ENCODE data around the gene DMC1. TPM values are rescaled to one million over a fixed set of nuclear protein-coding genes. Genes with fewer than 3 reads are reported as not detected.

Gene DMC1
- total and polyA plus RNA-seq, 4 donors: 0.24 to 2.7 (median 1.8) TPM

GRCh38 chr22:38524429-38524828 is 45.6 kb downstream of the DMC1 start:
- Histone ChIP-seq H3K27ac (ENCODE audit: low read depth in 1 of 2, low read length in 1 of 2) (no peak overlapping the region), H3K4me3 (no peak overlapping the region), H3K4me1 (ENCODE audit: control insufficient read depth in 5 of 5, insufficient read depth in 5 of 5, low read length in 5 of 5) (no peaks in the 10 kb centered on the region), H3K27me3 (ENCODE audit: control insufficient read depth in 3 of 3, insufficient read depth in 3 of 3, low read length in 2 of 3) (no peaks in the 10 kb centered on the region), H3K9ac (ENCODE audit: insufficient read depth in 1 of 2, low read length in 2 of 2) (no peak overlapping the region), H3K36me3 (ENCODE audit: control insufficient read depth in 4 of 4, insufficient read depth in 4 of 4, low read length in 4 of 4) (no peaks in the 10 kb centered on the region), H3K9me3 (ENCODE audit: control insufficient read depth in 4 of 4, insufficient read depth in 3 of 4, low read length in 3 of 4) (no peaks in the 10 kb centered on the region)
- WGBS, 2 donors: 59 to 79% methylated on average over 3 of the region's 3 CpGs
- DNase-seq (no peak), ATAC-seq (ENCODE audit: insufficient read depth, low FRiP score) (no peak)
- no peak for TF ChIP-seq CTCF (IDR thresholded peaks at IDR 0.05; ENCODE audit: control extremely low read depth, extremely low read depth)

GRCh38 chr22:38523479-38523878 is 46.5 kb downstream of the DMC1 start:
- Histone ChIP-seq H3K36me3 (ENCODE audit: control insufficient read depth in 4 of 4, insufficient read depth in 4 of 4, low read length in 4 of 4) (no peaks in the 10 kb centered on the region), H3K4me1 (ENCODE audit: control insufficient read depth in 5 of 5, insufficient read depth in 5 of 5, low read length in 5 of 5) (no peaks in the 10 kb centered on the region), H3K27ac (ENCODE audit: low read depth in 1 of 2, low read length in 1 of 2) (no peak overlapping the region), H3K27me3 (ENCODE audit: control insufficient read depth in 3 of 3, insufficient read depth in 3 of 3, low read length in 2 of 3) (no peaks in the 10 kb centered on the region), H3K9ac (ENCODE audit: insufficient read depth in 1 of 2, low read length in 2 of 2) (no peak overlapping the region), H3K9me3 (ENCODE audit: control insufficient read depth in 4 of 4, insufficient read depth in 3 of 4, low read length in 3 of 4) (no peaks in the 10 kb centered on the region), H3K4me3 (no peak overlapping the region)
- TF ChIP-seq CTCF (IDR thresholded peaks at IDR 0.05; ENCODE audit: control extremely low read depth, extremely low read depth): no peak
- WGBS, 2 donors: 94 to 97% methylated on average over 5 of the region's 5 CpGs
- no peak for ATAC-seq (ENCODE audit: insufficient read depth, low FRiP score)
- no peak for DNase-seq

DNA sequence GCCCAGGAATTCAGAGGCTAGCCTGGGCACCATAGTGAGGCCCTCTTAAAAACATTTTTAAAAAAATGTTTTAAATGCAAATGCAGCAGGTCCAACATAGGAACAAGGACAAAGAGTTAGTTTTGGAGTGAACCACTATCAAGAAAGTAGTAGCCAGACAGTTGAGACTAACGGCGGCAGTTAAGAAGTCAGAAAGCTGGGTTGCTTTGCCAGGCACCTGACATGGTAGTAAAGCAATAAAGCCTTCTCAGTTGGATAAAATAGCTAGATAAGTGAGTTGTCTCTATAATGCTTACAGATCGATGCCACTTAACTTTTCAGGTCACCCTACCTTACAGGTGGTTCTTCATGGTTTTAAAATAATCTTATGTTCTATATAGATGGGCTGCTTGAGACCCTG is 47.0 kb downstream of the DMC1 start:
- TF ChIP-seq CTCF (IDR thresholded peaks at IDR 0.05; ENCODE audit: control extremely low read depth, extremely low read depth): no peak
- Histone ChIP-seq H3K9me3 (ENCODE audit: control insufficient read depth in 4 of 4, insufficient read depth in 3 of 4, low read length in 3 of 4) (no peaks in the 10 kb centered on the region), H3K36me3 (ENCODE audit: control insufficient read depth in 4 of 4, insufficient read depth in 4 of 4, low read length in 4 of 4) (no peaks in the 10 kb centered on the region), H3K27me3 (ENCODE audit: control insufficient read depth in 3 of 3, insufficient read depth in 3 of 3, low read length in 2 of 3) (no peaks in the 10 kb centered on the region), H3K27ac (ENCODE audit: low read depth in 1 of 2, low read length in 1 of 2) (no peak overlapping the region), H3K4me1 (ENCODE audit: control insufficient read depth in 5 of 5, insufficient read depth in 5 of 5, low read length in 5 of 5) (no peaks in the 10 kb centered on the region), H3K9ac (ENCODE audit: insufficient read depth in 1 of 2, low read length in 2 of 2) (no peak overlapping the region), H3K4me3 (no peak overlapping the region)
- DNase-seq: no peak
- ATAC-seq (ENCODE audit: insufficient read depth, low FRiP score): no peak
- WGBS, 2 donors: 95 to 96% methylated on average over 3 of the region's 3 CpGs

Data from lung (tissue), 12 donors.